Tibial nerve (tissue), 4 donors: ENCODE results near the gene PSME2.

ENCODE experiments used
- CTCF ChIP-seq, 5 experiments: fragments of 200-600 bp in 3 of 5; fragments of 450-650 bp in 2 of 5; sonication (generic) in 3 of 5; IDR thresholded peaks; one replicate each; pipeline ENCODE4 v1.5.1; 2016 to 2019; ENCODE audit warnings: antibody characterized with exemption in 5 of 5, mild to moderate bottlenecking in 3 of 5, moderate library complexity in 2 of 5
- EP300 ChIP-seq, 2 donors: sonication (generic); formaldehyde crosslinking; IDR thresholded peaks; one replicate each; pipeline ENCODE4 v1.6.1; 2017; ENCODE audit warnings: antibody characterized with exemption in 2 of 2, mild to moderate bottlenecking in 1 of 2
- POLR2A ChIP-seq, 2 donors: fragments of 450-650 bp; IDR thresholded peaks; one replicate each; pipeline ENCODE4 v1.6.1; 2017; ENCODE audit warnings: antibody characterized with exemption in 2 of 2, mild to moderate bottlenecking in 2 of 2, moderate library complexity in 2 of 2

GRCh38 chr14:24187539-24187915 is 41.1 kb upstream of the PSME2 start:
- TF ChIP-seq CTCF (IDR thresholded peaks at IDR 0.05): no peak
- TF ChIP-seq POLR2A (IDR thresholded peaks at IDR 0.05): no peak
- no peak for TF ChIP-seq EP300 (IDR thresholded peaks at IDR 0.05)
